DMS79 (cell line): ENCODE results near the gene CCDC47.

Source experiments
- DNase-seq: peaks from one replicate; lab custom pipeline; 2025; lab: John Stamatoyannopoulos, UW

The CCDC47 gene

GRCh38 chr17:63698381-63698885 lies 75.0 kb downstream of the CCDC47 start:
- DNase-seq: no peak

DNA sequence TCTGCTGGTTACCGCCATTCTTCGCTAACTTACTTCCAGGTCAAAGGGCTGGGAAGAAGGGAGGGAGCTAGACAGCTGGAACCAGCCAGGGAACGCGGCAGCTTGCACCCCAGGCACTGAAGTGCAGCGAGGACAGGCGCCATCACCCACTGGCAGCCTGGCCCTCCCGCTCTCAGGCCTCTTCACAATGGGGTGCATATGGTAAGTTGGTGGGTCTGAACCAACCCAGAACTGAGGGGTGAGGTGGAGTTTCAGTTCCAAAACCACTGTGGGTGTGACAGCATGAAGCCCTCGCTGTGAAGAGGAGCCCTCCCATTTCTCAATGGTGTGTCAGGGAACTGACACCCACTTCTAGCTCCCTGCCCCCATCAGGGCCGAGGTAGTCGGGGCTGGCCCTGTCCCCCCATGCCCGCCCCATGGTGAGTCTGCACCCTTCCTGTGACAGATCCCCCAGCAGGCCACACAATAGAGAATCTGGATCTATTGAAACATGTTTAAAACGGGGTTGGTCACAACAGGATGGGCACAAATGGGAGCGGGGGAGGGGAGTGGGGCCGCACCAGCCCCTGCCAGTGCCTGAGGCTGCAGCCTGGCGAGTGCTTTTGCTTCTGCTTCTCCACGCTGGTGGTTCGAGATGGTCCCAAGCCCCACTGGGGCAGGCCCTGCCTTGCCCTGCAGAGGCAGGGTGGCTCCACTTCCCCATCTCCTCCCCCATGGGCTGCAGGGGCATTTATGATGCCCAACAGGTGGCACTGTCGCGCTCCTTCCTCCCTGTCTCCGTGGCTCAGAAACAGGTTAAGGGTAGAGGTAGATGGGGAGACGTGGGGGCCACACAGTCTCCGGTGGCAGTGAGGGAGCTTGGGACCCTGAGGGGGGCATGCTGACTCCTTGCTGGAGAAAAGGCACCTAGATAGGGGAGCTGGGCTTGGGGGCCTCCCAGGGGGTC lies 75.8 kb downstream of the CCDC47 start:
- DNase-seq: no peak

DNA sequence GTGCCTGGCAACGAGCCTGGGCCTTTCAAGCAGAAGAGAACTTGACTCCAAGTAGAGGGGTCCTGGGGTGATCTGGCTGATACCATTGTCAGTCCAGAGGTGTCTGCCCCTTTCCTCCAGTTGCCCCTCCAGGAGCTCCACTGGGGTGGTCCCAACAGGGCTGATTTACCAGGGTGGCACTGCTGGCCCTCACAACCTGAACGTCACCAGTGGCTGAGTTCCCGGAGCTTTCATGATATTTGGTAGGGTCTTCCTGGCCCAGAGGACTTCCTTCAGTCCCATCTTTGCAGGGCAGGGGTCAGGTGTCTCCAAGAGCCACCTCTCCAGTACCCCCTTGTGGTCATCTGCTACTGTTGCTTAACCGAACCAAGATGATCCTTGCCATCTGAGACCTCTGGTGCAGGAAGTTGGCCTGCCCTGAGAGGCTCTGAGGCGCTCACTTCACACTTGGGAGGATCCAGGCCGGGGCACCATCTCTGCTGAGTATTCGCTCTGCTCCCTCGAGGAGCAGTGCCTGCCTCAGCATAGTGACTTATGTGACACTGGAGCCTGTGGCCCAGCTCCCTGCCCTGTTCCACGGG lies 76.9 kb downstream of the CCDC47 start:
- no peak for DNase-seq

DNA sequence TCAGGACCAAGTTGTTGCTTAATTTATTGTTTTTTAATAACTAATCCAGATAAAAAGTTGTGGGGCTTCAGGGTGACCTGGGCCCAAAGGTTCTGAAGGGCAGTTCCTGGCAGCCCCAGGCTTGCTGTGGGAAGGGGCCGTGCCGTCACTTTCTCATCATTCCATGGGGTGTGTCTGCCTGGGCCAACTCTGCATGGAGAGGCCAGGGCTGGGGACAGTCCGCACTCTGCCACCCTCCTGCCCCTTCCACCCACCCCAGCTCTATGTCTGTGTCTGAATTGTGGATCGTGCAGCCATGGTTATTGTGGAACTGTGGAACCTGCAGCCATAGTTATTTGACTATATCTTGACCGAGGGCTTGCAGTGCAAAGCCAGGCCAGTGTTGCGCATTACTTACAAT lies 77.5 kb downstream of the CCDC47 start:
- DNase-seq: no peak
